ENCODE results near the gene PTPN7.
"Not testable (repeated sequence)": the region's sequence is repeated elsewhere in the genome, so short reads cannot be mapped to it uniquely, and the experiment has no call there.

PTPN7 gene

DNA sequence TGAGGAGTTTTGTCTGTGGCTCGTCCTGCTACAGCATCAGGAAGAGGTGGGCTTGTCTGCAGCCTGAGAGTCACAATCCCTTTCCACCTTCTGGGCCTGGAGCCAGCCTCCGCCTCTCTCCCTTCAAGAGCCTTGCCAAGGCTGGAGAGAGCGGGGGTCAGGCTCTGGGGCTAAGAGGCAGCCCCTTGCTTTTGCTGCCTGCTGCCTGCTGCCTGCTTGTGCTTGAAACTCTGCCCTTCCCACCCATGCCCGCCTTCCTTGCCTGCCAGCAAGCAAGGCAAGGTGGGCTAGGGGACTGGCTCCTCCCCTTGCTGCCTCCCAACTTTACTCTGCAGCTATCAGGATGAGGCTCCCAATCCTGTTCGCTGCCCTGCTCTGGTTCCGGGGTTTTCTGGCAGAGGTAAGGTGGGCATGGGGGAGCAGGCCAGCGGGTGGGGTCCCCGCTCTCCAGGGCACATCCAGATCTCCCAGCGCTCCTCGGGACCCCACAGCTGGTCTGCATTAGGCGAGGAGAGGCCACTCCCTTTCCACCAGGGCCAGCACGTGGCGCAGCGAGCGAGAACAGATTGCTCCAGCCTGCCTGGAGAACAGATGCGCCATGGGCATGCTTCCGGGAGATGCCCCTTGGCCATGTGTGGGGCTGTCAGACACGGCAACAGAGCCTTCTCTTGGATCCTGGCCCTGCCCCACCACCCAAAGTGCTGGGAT lies 7.5 kb upstream of the PTPN7 start:
- in situ Hi-C loops (cut with MboI; ENCODE audit: low sequenced_read_pairs) = no loop called here

DNA sequence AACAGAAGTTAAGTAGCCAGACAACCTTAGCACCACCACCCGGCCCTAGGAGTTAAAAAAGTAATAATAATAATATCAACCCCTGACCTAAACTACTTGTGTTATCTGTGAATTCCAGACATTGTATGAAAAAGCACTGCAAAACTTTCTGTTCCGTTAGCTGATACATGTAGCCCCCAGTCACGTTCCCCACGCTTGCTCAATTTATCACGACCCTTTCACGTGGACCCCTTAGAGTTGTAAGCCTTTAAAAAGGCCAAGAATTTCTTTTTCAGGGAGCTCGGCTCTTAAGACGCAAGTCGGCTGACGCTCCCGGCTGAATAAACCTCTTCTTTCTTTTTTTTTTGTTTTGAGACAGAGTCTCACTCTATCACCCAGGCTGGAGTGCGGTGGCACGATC lies 6.7 kb upstream of the PTPN7 start:
- in situ Hi-C loops (cut with MboI; ENCODE audit: low sequenced_read_pairs) = not testable (repeated sequence)

DNA sequence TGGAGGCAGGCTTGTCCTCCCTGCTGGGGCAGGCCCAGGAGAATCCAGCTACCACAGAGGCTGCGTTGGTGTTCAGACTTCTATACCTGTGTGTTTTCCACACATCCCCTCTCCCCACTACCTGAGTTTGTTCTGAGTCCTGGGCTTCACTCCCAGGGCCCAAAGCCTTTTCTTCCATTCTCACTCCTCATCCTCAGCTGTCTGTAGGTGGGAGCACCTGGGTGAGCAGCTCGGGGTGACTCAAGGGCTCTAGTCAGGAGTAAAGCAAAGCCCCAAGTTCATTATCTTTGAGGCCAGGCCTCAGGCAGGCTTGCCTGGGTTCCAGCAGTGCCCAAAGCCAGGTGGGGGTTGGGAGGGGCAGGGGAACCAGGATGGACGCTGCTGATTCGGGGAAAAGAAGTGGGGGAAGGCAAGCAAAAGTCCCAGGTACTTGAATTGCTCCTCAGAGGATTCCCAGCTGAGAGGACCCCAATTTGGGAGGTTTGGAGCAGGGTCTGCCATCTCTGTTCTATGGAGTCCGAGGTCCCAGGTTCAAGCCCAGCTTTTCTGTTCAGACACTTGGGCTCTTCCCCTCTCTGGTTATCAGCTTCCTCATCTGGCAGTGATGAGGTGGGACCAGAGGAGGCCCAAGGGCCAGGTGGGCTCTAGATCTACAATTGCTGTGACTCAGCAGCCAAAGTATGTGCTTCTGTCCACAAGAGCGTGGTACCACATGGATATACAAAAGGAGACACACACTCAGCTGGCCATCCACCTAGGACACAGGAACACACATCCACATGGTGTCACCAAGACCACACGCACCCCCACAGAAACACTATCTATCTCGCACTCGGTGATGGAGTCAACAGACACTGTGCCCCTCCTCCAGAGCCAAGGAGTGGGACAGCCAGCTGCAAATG lies 5.8 kb upstream of the PTPN7 start:
- in situ Hi-C loops (cut with MboI; ENCODE audit: low sequenced_read_pairs) = no loop called here

DNA sequence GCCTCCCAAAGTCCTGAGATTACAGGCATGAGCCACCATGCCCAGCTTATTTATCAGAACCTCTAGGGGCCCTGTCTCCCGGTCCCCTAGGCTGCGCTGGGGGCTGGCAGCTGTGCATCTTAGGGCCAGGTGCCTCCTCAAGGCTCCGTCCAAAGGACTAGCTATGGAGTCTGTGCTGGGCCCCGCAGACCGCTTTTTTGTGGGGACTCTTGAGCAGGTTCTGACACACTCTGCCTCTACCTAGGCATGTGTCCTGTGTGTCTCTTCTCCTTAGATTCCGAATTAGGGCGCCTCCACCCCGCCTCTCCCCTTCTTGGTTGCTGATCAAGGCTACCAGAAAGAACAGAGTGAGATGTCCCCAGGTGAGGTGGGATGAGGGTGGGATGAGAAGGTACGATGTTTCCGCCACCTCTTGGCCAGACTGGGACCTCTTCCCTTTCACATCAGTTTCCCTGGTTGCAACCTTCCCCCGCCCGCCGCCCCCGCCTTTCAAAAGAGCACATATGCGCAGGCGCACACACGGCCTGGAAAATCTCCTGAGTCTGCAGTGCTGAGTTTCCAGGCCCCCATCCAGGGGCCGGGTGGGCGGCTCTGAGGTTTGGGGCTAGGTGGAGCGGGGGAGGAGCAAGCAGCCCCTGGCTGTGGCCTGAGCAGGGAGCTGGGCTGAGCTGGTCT lies 5.0 kb upstream of the PTPN7 start:
- in situ Hi-C loops (cut with MboI; ENCODE audit: low sequenced_read_pairs) = no loop called here

DNA sequence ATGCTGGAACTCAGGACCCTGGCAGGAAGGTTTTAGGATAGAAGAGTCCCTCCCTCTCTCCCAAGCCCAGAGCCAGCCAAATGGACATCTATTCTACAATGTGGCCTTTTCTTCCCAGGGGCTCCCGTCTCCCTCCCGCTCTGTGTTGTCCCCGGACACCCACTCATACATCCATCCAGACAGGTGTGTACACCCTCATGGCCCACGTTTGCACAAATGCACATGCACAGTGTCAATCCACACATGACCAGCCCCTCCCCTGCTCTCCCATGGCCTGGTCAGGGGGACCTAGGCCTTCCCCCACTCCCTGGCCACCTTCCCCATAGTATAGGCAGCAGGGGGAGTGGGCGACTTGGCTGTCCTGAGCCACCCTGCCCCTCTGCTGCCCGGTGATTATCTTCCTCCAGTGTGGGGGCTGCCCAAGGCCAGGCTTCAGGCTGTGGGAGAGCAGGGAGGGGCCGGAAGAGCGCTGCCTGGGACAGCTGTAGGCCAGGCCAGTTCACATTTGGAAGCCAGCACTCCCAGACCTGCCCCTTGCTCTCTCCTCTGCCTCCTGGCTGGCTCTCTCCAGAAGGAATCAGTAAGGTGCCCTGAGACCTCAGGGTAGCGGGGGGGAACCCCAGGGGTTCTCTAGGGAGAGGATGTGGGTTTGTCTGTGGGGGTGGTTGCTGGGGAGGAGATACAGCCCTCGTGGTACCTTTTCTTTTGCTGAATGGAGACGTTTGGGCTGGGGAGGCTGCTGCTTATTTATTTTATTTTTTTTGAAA lies 4.1 kb upstream of the PTPN7 start:
- in situ Hi-C loops (cut with MboI; ENCODE audit: low sequenced_read_pairs) = no loop called here

DNA sequence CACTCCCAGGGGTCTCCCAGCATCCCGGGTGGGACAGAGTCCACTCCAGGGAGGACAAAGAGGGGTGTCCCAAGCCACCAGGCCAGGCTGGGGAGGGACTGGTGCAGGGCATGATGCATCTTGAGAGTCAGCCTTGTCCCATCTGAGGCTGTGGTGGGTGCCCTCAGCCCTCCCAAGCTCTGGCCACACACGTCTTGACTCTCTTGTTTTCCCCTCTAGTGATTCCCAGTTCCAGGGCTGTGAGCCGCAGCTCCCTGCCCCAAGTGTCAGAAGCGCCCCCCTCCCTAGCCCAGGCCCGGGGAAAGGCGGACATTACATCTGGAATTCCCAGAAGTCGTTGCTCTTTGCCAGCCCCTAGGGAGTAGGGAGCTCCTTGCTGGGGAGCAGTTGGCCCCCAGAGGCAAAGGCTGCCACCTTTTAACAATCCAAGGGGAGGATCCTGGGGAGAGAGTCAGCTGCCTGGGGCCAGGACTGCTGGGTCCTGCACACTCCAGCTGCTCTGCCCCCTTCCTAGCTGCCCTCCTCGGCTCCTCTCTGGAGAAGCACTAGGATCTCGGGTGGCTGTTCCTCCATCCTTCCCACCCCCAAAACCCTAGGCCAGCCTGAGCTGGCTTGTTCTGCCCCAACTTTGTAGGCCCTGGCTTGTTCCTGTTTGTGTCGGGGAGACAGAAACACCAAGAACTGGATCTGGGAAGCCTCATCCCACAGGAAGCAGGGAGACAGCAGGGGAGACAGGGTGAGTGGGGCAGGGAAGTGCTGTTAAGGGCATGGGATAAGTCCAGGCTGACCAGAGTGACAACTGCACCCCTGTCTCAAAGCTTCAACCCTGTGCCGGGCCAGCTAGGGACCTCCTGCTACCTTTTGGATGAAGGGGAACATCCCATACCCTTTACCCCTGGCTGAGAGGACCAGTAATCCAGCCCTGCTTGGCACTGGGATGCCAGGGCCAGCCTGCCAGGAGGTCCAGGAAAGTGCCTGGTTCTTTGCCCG lies 3.2 kb upstream of the PTPN7 start:
- in situ Hi-C loops (cut with MboI; ENCODE audit: low sequenced_read_pairs) = no loop called here

DNA sequence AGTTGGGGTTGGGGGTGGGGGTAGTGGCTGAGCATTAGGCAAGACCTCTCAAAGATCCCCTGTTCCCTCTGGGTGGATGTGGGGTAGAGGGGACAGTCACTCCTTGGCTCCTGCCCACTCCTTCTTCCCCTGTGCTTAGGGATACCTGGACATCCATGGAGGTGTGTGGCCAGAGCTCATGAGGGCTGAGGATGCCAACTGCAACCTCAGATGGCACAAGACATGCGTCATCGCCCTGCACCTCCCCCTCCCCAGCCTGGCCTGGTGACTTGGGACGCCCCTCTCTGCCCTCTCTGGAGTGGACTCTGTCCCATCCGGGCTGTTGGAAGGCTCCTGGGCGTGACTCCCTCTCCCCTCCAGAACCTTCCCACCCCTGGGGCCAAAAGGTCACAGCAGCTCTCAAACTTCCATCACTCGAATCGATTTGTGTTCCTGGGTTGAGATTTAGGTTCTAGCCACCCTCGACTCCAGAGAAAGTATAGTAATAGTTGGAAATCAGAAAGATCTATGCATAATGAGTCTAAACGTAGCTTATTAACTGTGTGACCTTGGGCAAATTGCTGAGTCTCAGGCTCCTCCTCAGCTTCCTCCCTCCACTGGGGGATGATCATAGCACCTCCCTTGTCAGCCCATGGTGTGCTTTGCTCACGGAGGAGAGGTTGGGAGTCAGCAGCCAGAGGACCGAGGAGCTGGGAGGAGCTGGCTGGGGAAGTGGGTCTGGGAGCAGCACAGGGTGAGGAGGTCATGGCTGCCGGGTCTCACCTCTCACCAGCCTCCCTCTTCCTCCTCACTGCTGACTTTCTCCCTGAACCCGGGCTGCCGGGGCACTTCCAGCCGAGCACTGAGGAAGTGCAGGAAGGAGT lies 2.2 kb upstream of the PTPN7 start:
- in situ Hi-C loops (cut with MboI; ENCODE audit: low sequenced_read_pairs) = no loop called here

DNA sequence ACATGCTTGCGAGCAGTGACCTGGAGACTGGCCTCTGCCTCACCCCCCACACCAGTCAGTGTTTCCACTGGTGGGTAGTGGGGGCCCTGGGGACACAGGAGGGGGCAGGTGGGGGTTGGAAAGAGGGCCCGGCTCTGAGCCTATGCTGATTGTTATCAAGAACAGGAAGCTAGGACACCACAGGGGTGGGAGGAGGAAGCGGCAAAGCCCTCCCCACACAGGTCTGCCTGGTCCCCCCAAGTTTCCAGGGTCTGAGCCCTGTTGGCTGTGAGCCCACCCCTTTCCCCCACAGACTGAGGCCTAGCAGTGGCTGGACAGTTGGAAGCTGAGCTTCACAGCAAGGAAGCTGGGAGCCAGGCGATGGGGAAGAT lies 1.6 kb upstream of the PTPN7 start:
- in situ Hi-C loops (cut with MboI; ENCODE audit: low sequenced_read_pairs) = no loop called here

DNA sequence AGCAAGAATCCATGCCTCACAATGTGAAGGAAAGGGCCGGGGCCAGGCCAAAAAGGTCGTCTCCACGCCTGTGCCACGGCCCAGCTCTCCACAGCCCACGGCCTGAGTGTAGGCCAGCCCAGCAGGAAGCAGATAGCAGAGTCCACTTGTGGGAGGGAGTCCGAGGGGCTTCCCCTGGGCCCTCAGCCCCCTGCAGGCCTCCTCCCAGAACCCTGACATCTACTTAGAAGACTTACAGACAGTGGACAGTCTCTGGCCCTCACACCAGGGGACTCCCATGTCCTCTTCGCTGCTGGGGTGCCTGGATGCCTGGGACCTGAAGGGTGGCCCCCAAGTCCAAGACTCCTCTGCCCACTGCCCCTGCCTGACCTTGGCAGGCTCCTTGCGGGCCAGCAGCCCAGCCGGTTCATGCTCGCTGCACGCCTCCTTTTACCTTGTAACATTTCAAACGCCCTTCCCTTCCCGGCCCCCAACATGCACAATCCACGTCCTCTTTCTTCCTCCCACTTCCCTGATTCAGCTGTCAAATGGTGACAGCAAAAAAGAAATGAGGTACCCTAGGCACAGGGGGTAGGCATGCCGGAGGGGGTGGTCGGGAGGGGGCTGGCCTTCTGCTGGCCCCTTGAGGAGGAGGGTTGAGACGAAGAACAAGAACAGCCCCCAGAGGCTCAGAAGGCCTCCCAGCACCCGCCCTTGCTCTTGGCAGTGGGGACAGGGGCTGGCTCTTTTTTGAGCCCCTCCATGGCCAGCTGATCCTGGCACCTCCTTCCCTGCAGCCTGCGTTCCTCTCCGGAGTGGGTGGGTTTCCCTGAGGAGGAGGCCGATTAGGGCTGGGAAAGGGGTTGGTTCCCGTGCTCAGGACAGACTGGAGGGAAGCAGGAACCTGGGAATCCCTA lies 997 bp upstream of the PTPN7 start:
- in situ Hi-C loops (cut with MboI; ENCODE audit: low sequenced_read_pairs) = no loop called here

DNA sequence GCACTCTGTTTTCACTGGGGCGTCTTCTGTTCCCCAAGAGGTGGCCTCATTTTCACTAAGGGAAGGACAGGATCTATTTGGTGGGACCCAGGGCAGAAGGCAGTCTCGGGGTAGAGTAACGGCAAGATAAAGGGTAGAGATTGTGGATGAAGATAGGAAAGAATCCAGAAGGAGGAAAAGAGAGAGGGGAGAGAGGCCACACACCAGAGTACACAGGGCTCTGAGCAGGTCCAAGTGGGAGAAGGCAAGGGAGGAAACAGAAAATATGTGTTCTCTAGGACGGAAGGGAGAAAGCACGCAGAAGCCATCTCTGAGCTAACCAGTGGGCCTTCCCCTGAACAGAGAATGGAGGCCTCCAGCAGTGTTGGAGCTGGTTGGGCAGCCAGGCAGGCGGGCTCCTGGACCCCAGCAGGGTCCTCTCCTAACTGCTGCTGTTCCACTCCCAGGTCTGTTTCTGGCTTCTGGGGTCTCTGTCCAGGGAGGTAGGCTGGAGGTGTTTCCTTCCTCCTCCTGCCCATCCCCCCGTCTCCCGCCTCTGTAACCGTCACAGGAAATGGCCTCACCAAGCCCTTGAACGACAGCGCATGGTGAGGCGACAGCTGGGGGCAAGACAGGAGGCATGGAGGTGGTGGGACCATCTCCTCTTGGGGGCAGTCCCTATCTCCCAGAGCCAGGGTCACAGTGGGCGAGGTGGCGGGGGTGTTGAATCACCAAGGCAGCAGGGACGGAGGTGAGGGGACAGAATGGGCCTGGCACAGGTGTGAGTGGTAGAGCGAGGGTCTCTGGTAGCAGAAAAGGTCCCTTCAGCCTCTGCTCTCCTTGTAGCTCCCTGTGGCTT lies 649 bp downstream of the PTPN7 start:
- in situ Hi-C loops (cut with MboI; ENCODE audit: low sequenced_read_pairs) = no loop called here

DNA sequence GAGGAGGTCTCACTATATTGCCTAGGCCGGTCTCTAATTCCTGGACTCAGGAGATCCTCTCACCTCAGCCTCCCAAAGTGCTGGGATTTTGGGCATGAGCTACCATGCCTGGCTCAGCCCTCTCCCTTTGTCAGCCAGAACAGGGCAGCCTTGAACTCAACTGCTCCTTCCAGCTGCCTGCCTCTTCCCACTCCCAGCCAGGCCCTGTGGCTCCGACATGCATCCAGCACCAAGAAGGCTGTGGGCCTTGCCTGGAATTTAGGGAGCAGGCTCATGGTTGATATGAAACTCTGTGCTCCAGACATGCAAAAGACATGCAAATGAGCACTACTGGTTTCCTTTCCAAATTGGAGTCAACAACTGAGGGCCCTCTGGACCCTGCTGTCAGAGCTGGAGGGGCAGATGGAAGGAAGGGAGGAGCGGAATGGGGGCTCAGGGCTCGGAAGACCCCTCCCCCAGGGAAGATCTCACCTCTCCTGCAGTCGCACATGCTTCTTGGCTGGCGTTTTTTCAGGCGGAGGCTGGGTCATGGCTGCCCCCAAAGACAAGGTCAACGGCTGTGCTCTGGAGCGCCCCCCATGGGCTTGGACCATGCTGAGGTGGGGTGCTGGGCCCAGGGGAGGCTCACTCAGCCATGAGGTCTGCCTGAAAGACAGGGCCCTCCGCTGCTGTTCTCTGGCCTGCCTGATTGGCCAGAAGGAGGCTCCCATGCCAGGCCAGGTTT lies 1.4 kb downstream of the PTPN7 start:
- in situ Hi-C loops (cut with MboI; ENCODE audit: low sequenced_read_pairs) = no loop called here

DNA sequence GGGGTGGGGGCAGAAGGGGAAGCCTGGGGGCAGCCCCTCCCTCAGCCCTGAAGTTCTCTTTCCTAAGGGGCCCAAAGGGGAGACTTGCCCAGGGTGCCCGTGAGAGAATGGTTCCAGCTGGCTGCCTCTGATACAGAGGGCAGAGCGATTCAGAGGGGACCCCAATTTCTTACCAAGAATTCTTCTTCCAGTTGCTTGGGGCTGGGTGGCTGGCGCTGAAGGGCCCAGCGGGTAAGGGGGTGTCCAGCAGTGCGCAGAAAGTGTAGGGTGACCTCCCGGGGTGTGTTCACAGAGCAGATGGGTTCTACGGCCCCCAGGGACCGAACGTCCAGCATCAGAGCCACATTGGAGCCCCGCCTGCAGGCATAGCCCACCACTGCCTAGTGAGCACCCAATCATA lies 2.5 kb downstream of the PTPN7 start:
- in situ Hi-C loops (cut with MboI; ENCODE audit: low sequenced_read_pairs) = no loop called here

DNA sequence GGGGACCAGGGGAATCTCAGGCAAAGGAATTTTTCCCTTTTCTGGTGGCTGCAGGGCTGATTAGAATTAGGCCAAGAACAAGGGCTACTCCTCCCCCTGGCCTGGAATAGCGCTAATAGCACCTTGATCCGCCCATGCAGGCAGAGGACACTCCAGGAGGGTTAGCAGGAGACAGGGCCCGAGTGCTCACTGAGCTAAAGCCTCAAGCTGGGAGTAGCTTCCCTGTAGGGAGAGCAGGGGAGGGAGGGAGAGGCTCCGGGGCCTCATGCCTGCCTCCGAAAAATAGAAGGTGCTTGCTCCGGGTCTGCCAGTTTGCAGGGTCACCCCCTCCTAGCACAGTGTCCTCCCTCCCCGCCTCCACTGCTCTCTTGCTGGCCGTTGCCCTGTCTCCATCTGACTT lies 3.8 kb downstream of the PTPN7 start:
- in situ Hi-C loops (cut with MboI; ENCODE audit: low sequenced_read_pairs) = no loop called here

DNA sequence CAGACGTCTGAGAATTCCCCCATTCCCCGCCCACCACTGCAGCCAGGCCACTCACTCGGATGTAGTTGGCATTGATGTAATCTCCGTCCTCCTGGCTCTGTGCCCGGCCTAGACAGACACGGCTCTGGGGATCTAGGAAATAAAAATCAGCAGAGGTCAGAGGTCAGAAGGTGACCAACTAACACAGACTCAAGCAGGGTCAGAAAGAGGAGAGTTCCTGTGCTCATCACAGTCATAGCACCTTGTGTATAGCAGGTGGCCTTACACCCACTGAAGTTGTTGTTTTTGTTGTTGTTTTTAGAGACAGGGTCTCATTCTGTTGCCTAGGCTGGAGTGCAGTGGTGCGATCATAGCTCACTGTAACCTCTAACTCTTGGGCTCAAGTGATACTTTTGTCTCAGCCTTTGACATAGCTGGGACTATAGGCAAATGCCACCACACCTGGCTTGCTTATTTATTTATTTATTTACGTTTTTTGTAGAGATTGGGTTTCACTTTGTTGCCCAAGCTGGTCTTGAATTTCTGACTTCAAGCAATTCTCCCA lies 4.9 kb downstream of the PTPN7 start:
- in situ Hi-C loops (cut with MboI; ENCODE audit: low sequenced_read_pairs) = no loop called here

DNA sequence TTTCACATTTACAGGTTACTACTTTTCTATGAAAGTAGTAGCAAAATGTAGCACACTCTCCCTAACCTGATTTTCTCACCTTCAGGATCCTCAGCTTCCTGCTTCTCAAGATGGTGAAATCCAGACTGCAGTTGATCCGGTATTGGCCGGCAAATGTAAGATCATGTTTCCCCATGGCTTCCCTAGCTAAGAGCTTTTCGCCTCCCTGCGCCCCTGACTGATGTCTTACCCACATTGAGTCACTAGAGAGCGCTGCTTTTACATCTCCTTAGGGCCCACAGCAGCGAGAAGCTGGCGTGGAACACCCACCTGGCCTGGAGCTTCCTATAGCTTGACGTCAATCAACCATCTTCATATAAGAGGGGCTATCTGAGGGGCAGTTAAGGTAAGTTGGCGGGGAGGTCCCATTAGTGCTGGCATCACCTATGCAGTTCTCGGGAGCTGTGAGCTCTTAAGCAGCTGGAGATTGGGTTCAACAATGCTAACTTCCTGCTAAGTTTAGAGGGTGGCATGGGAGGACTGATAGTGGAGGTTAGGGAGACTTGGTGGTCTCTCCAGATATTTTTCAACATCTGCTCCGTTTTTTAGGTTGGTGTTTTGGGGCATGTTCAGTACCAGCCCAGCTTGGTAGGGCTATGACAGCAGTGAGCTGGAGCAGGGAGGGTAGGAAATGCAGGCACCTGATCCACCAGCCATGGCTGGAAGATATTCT lies 5.5 kb downstream of the PTPN7 start:
- in situ Hi-C loops (cut with MboI; ENCODE audit: low sequenced_read_pairs) = no loop called here
